Thyroid gland (tissue), 4 donors: Measurements from ENCODE around the gene BACH1. TPM values are rescaled to one million over a fixed set of nuclear protein-coding genes. Genes with fewer than 3 reads are reported as not detected.
"Not testable (repeated sequence)": the region's sequence is repeated elsewhere in the genome, so short reads cannot be mapped to it uniquely, and the experiment has no call there.

Experiments
- DNase-seq, 2 donors: peaks; one replicate each; pipeline ENCODE4 v3.0.0-alpha.2; 2019
- H3K27ac ChIP-seq, 3 donors: fragments of 200-600 bp; sonication (generic); 1 replicate in 2 of 3; 2 replicates in 1 of 3; pipeline ENCODE4 v1.5.1; 2016 to 2019; ENCODE audit warnings: mild to moderate bottlenecking in 1 of 3, moderate library complexity in 1 of 3
- H3K27me3 ChIP-seq: fragments of 200-600 bp; sonication (generic); one replicate; pipeline ENCODE4 v1.5.1; 2019
- H3K36me3 ChIP-seq, 2 donors: fragments of 200-600 bp; sonication (generic); one replicate each; pipeline ENCODE4 v1.5.1; 2016 to 2019
- H3K4me1 ChIP-seq, 2 donors: fragments of 200-600 bp; sonication (generic); one replicate each; pipeline ENCODE4 v1.5.1; 2017 to 2019
- H3K4me3 ChIP-seq, 3 donors: fragments of 200-600 bp; sonication (generic); replicated peaks in 1 of 3; 1 replicate in 2 of 3; 2 replicates in 1 of 3; pipeline ENCODE4 v1.5.1; 2016; ENCODE audit warnings: mild to moderate bottlenecking in 1 of 3
- H3K9me3 ChIP-seq: fragments of 200-600 bp; sonication (generic); one replicate; pipeline ENCODE4 v1.5.1; 2017
- POLR2A ChIP-seq, 2 donors: fragments of 450-650 bp; IDR thresholded peaks; one replicate each; pipeline ENCODE4 v1.6.1; 2017; ENCODE audit warnings: antibody characterized with exemption in 2 of 2, mild to moderate bottlenecking in 2 of 2, moderate library complexity in 1 of 2
- WGBS, 2 donors: methylation state at CpG; one replicate each; pipeline ENCODE4 v1.1.5; 2017; 5-methylcytosine and 5-hydroxymethylcytosine counted together
- intact Hi-C: fragments of 100-400 bp; cut with DNase I; formaldehyde crosslinking; loops from one replicate; pipeline ENCODE4 v1.15.1; 2023
- total RNA-seq, 4 donors: library from RNA; depleted of rRNA; stranded (reverse); fragments of >200 nt; gene quantifications; one replicate each; pipeline ENCODE4 v1.2.3, GENCODE V29; 2016
- TF ChIP-seq, protein P1 (sequence below), 6 experiments: fragments of 200-600 bp in 3 of 6; fragments of 450-650 bp in 3 of 6; sonication (generic) in 3 of 6; IDR thresholded peaks; one replicate each; pipeline ENCODE4 v1.5.1; 2016 to 2019; ENCODE audit warnings: antibody characterized with exemption in 6 of 6, mild to moderate bottlenecking in 2 of 6, inconsistent platforms in 1 of 6, moderate library complexity in 1 of 6

Gene BACH1
- total RNA-seq, 4 donors from 2014 or later = 36.3 to 89.9 (median 64.9) TPM

DNA sequence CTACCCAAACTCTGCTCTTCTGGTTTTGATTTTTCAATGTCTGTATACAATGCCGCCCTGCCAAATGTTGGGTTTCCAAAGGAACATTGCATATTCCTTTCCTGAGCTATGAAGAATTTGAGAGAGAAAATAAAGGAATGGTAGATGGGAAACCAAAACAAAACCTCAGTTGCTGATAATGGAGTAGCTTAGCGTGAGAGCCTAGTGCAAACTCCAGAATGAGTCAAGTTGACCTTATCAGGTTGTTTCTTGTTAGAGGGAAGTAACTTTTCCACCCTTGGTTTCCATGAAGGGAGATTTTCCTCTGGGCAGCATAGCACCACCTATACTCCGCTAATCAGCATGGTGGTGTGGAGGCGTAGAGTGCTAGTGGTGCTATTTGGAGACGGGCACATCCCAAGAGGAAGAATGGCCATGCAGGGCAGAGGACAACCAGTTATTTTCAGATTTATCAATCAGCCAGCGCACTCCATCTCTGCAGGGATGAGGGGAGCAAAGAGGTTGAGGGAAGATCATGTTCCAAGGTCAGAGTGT is 51.6 kb downstream of the BACH1 start:
- H3K36me3 ChIP-seq = no peaks in the 10 kb centered on the region
- no peak overlapping the region for H3K4me3 ChIP-seq
- no peak for DNase-seq
- TF ChIP-seq POLR2A (IDR thresholded peaks at IDR 0.05) = no peak
- TF ChIP-seq, protein P1, sequence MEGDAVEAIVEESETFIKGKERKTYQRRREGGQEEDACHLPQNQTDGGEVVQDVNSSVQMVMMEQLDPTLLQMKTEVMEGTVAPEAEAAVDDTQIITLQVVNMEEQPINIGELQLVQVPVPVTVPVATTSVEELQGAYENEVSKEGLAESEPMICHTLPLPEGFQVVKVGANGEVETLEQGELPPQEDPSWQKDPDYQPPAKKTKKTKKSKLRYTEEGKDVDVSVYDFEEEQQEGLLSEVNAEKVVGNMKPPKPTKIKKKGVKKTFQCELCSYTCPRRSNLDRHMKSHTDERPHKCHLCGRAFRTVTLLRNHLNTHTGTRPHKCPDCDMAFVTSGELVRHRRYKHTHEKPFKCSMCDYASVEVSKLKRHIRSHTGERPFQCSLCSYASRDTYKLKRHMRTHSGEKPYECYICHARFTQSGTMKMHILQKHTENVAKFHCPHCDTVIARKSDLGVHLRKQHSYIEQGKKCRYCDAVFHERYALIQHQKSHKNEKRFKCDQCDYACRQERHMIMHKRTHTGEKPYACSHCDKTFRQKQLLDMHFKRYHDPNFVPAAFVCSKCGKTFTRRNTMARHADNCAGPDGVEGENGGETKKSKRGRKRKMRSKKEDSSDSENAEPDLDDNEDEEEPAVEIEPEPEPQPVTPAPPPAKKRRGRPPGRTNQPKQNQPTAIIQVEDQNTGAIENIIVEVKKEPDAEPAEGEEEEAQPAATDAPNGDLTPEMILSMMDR (IDR thresholded peaks at IDR 0.05) = no peak
- H3K4me1 ChIP-seq = peaks cover 23 to 26% of the 10 kb centered on the region in 2 donors
- no peaks in the 10 kb centered on the region for H3K27me3 ChIP-seq
- no peaks in the 10 kb centered on the region for H3K9me3 ChIP-seq
- intact Hi-C loops = no loop called here
- WGBS, 2 donors = 93 to 94% methylated on average over 6 of the region's 6 CpGs
- peak overlapping the region in 1 of 3 donors; percentile 80 for H3K27ac ChIP-seq

DNA sequence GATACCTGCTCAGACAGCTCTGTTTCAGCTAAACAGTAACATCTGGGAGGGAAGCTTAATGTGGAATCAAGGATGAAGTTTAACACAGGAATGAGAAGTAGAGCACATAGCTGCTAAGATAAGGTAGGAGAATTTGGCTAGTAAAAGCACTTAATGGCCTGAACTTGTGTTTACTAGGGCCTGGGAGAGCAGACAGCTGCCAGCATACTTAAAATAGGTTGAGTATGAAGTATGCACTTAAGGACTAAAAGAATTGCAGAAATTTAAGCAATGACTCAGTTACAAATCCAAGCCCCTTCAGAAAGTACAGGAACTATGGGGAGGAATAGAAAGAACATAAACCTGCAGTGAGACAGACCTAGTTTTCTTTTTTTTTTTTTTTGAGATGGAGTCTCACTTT is 53.0 kb downstream of the BACH1 start:
- H3K36me3 ChIP-seq = no peaks in the 10 kb centered on the region
- no peaks in the 10 kb centered on the region for H3K9me3 ChIP-seq
- no peaks in the 10 kb centered on the region for H3K27me3 ChIP-seq
- no peak for TF ChIP-seq POLR2A (IDR thresholded peaks at IDR 0.05)
- TF ChIP-seq, protein P1 (IDR thresholded peaks at IDR 0.05) = no peak
- intact Hi-C loops = no loop called here
- H3K27ac ChIP-seq = peak overlapping the region; percentile 30 to 80 (median 69)
- DNase-seq = peak; percentile 48 to 59
- no peak overlapping the region for H3K4me3 ChIP-seq
- H3K4me1 ChIP-seq = peaks cover 23 to 25% of the 10 kb centered on the region in 2 donors

DNA sequence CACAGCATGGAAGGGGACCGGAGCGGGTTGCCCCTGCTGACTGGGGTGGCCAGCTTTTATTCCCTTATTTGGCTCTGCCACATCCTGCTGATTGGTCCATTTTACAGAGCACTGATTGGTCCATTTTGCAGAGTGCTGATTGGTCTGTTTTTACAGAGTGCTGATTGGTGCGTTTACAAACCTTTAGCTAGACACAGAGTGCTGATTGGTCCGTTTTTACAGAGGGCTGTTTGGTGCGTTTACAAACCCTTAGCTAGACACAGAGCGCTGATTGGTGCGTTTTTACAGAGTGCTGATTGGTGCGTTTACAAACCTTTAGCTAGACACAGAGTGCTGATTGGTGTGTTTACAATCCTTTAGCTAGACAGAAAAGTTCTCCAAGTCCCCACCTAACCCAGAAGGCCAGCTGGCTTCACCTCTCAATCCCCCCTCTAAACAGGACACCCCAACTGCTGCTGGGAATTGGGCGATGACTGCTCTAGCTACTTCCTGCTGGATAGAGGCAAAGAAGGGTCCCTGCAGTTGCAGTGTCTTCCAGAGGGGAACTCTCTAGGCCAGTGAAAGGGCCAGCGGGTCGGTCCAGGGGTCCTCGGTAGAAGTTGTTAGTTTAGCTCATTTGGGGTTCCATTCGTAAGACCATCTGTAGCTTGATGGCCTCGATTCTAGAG is 56.5 kb downstream of the BACH1 start:
- intact Hi-C loops, H3K9me3 ChIP-seq, H3K36me3 ChIP-seq, H3K4me3 ChIP-seq, DNase-seq, H3K27me3 ChIP-seq, H3K27ac ChIP-seq: not testable (repeated sequence)
- H3K4me1 ChIP-seq = peaks cover 7 to 14% of the 10 kb centered on the region in 2 donors
- 98% methylated on average over 14 of the region's 14 CpGs for WGBS, 2 donors

DNA sequence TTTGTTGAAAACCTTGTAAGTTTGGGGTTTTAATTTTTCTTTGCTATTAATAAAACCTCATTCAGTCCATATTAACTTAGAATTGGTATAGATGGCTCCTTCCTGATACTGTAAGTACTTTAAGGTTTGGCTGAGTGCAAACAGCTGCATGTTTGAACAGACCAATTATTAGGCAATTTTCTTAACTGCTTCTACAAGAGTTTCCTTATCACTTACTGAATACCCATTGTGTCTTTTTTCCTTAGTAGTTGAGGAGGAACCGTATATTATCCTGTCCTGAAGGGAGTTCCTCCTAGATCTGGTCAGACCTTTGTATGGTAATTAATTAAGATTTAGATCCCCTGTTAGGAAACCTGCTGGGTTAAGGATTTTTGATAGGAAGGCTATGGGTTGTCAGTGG is 57.6 kb downstream of the BACH1 start:
- DNase-seq, intact Hi-C loops, H3K27me3 ChIP-seq, H3K27ac ChIP-seq, H3K4me3 ChIP-seq, H3K9me3 ChIP-seq, H3K36me3 ChIP-seq: not testable (repeated sequence)
- H3K4me1 ChIP-seq = peaks cover 3 to 11% of the 10 kb centered on the region in 2 donors
- 85% methylated on average over 1 of the region's 1 CpG for WGBS, 2 donors

DNA sequence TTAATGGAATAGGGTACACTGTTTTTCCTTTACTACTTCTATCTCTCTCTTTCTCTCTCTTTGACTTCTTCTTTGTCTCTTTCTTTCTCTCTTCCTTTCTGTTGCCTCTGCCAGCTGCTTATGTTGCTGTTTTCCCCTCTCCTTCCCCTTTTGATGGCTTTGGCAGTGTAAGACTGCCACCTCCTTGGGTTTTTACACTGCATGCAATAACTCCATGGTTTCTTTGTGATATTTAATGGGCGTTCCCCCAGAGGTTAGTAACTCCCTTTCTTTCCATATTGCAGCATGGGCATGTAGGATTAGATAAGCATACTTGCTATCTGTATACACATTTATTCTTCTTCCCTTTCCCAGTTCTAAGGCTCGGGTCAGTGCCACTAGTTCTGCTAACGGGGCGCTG is 58.1 kb downstream of the BACH1 start:
- 89 to 96% methylated on average over 4 of the region's 4 CpGs for WGBS, 2 donors
- H3K9me3 ChIP-seq, H3K4me3 ChIP-seq, intact Hi-C loops, H3K27me3 ChIP-seq, H3K36me3 ChIP-seq, H3K4me1 ChIP-seq, DNase-seq, H3K27ac ChIP-seq: not testable (repeated sequence)

DNA sequence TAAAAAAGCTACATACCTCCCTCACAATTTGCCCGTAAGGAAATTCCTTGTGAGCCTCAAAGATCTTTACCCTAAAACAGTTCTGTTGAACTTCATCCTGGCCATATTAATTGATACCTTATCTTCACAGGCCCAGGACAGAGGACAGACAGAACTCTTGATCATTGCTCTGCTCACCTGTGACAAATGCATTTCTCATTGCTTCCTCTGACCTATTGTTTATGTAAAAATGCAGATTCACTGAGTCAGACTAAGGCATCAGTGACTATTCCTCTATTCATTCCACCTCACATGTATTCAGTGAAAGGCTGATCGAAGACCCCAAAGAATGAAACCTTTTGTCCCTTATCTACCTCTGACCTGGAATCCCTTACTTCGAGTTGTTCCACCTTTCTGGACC is 61.0 kb downstream of the BACH1 start:
- no peaks in the 10 kb centered on the region for H3K36me3 ChIP-seq
- no peak overlapping the region for H3K4me3 ChIP-seq
- no peak for DNase-seq
- TF ChIP-seq, protein P1 (IDR thresholded peaks at IDR 0.05) = no peak
- TF ChIP-seq POLR2A (IDR thresholded peaks at IDR 0.05) = no peak
- no peaks in the 10 kb centered on the region for H3K9me3 ChIP-seq
- WGBS, 2 donors = 93 to 99% methylated on average over 3 of the region's 3 CpGs
- intact Hi-C loops = no loop called here
- H3K4me1 ChIP-seq = no peaks in the 10 kb centered on the region
- H3K27me3 ChIP-seq = no peaks in the 10 kb centered on the region
- H3K27ac ChIP-seq = no peak overlapping the region
